HG03064 (cell line): Measurements from ENCODE around the gene SMIM29.

Source experiments
- ATAC-seq: cut with Tn5 transposase; IDR thresholded peaks from one replicate; pipeline ENCODE4 v1.9.1; 2021; ENCODE audit warnings: low read depth; ENCODE audit not compliant: unreplicated experiment

SMIM29 gene

GRCh38 chr6:34248727-34249468, at the start of gene SMIM29:
SMIM29 (minus strand) TSS chr6:34249006; CDS start chr6:34247791, 1,215 bp downstream.
- ATAC-seq, result peak; percentile 55

- ATAC-seq, result peak; percentile 86
Observed at GRCh38 chr6:34295721-34296120, 46.9 kb upstream of the SMIM29 start.

- no peak for ATAC-seq
Observed at GRCh38 chr6:34292954-34293353, 44.1 kb upstream of the SMIM29 start.

- ATAC-seq, result no peak
Observed at GRCh38 chr6:34289137-34289536, 40.3 kb upstream of the SMIM29 start.

GRCh38 chr6:34288581-34288980, 39.8 kb upstream of the SMIM29 start:
- ATAC-seq, result no peak

- no peak for ATAC-seq
Observed at GRCh38 chr6:34285448-34286164, 36.8 kb upstream of the SMIM29 start.

- no peak for ATAC-seq
Observed at GRCh38 chr6:34284563-34285447, 36.0 kb upstream of the SMIM29 start.

- no peak for ATAC-seq
Observed at GRCh38 chr6:34281702-34282334, 33.0 kb upstream of the SMIM29 start.

GRCh38 chr6:34280216-34280615, 31.4 kb upstream of the SMIM29 start:
- ATAC-seq, result no peak

- ATAC-seq, result no peak
Observed at GRCh38 chr6:34278833-34279232, 30.0 kb upstream of the SMIM29 start.

- ATAC-seq, result no peak
Observed at GRCh38 chr6:34277763-34278112, 28.9 kb upstream of the SMIM29 start.

GRCh38 chr6:34276881-34277762, 28.3 kb upstream of the SMIM29 start:
- no peak for ATAC-seq

GRCh38 chr6:34276191-34276590, 27.4 kb upstream of the SMIM29 start:
- no peak for ATAC-seq

GRCh38 chr6:34275128-34275804, 26.5 kb upstream of the SMIM29 start:
- ATAC-seq, result no peak

- no peak for ATAC-seq
Observed at GRCh38 chr6:34274129-34274528, 25.3 kb upstream of the SMIM29 start.

- no peak for ATAC-seq
Observed at GRCh38 chr6:34273242-34273805, 24.5 kb upstream of the SMIM29 start.

GRCh38 chr6:34272013-34272926, 23.5 kb upstream of the SMIM29 start:
- ATAC-seq, result no peak
